ENCODE results near the gene OR5AC2.

DNA sequence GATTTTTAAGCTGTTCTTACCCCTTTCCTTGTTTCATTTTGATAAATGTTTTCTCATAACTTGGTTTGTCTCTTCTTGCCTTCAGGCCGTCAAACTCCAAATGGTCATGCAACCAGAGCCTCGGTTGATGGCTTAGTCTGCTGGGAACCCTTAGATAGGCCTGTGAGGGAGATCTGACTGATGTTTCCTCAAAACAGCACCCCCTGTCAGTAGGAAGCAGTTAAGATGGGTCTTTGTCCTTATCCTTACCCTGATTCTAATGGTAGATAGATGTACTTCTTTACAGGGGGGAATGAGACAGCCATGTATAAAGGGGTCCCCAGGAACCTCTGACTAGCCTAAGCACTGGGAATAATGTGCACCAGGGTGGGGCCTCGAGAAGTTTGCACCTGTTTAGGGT lies 27.3 kb downstream of the OR5AC2 start:
- TF ChIP-seq ZC3H10 (CRISPR knock-in tag; IDR thresholded peaks at IDR 0.05) (no peak), ISL1 (CRISPR knock-in tag; IDR thresholded peaks at IDR 0.05) (no peak), GLIS3 (CRISPR knock-in tag; IDR thresholded peaks at IDR 0.05) (no peak), BACH2 (CRISPR knock-in tag; IDR thresholded peaks at IDR 0.05; ENCODE audit: borderline replicate concordance) (no peak), TOX (CRISPR knock-in tag; IDR thresholded peaks at IDR 0.05; ENCODE audit: borderline replicate concordance) (no peak), RARB (CRISPR knock-in tag; IDR thresholded peaks at IDR 0.05) (no peak), ZFP3 (CRISPR knock-in tag; IDR thresholded peaks at IDR 0.05) (no peak), ARNTL (CRISPR knock-in tag; IDR thresholded peaks at IDR 0.05; ENCODE audit: borderline replicate concordance, low read depth) (no peak), OSR1 (CRISPR knock-in tag; IDR thresholded peaks at IDR 0.05) (no peak), CSDC2 (CRISPR knock-in tag; IDR thresholded peaks at IDR 0.05) (no peak), ESRRG (CRISPR knock-in tag; IDR thresholded peaks at IDR 0.05) (no peak), PPARA (CRISPR knock-in tag; IDR thresholded peaks at IDR 0.05; ENCODE audit: borderline replicate concordance) (no peak)
- TF ChIP-seq, protein P1, sequence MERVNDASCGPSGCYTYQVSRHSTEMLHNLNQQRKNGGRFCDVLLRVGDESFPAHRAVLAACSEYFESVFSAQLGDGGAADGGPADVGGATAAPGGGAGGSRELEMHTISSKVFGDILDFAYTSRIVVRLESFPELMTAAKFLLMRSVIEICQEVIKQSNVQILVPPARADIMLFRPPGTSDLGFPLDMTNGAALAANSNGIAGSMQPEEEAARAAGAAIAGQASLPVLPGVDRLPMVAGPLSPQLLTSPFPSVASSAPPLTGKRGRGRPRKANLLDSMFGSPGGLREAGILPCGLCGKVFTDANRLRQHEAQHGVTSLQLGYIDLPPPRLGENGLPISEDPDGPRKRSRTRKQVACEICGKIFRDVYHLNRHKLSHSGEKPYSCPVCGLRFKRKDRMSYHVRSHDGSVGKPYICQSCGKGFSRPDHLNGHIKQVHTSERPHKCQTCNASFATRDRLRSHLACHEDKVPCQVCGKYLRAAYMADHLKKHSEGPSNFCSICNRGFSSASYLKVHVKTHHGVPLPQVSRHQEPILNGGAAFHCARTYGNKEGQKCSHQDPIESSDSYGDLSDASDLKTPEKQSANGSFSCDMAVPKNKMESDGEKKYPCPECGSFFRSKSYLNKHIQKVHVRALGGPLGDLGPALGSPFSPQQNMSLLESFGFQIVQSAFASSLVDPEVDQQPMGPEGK (CRISPR knock-in tag; IDR thresholded peaks at IDR 0.05; ENCODE audit: borderline replicate concordance) = no peak
